ENCODE measurements around the gene DGKD.

The DGKD gene

DNA sequence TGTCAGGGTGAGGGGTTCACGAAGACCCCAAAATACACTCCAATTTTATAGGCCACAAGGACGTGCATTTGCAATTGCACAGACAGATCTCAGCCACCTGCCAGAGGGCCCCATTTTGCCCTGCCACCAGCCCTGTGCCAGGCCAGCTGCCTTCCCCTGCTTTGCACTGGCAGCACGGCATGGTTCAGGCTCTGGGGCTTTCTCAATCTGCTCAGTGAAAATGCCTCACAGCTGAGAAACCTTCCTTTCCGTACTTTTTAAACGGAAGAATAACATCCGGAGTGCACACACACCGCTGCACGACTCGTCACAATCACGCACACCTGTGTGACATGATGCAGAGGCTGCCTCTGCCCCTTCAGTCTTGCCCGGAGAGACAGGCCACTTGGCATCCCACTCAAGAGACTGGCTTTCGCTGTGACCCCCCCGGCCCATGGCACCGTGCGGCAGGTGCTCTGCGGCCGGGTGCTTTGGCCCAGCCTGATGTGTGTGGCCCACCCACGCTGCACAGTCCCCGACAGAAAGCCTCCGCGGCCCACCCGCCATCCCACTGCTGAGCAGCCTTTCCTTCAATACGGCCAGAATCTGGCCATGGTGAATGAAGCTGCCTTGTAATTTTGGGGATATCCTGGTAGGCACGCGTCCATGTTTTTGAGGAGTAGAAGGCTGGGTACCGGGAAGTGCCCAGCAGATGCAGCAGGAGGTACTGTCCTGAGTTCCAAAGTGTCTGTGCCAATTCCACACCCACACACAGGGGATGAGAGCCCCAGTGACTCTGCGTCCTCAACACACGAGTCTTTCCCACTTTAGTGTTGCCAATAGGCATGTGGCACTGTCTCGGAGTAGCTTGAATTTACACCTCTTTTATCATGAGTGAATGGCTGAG lies 123.5 kb downstream of the DGKD start:
- DNase-seq (ENCODE audit: low spot score), result no peak

DNA sequence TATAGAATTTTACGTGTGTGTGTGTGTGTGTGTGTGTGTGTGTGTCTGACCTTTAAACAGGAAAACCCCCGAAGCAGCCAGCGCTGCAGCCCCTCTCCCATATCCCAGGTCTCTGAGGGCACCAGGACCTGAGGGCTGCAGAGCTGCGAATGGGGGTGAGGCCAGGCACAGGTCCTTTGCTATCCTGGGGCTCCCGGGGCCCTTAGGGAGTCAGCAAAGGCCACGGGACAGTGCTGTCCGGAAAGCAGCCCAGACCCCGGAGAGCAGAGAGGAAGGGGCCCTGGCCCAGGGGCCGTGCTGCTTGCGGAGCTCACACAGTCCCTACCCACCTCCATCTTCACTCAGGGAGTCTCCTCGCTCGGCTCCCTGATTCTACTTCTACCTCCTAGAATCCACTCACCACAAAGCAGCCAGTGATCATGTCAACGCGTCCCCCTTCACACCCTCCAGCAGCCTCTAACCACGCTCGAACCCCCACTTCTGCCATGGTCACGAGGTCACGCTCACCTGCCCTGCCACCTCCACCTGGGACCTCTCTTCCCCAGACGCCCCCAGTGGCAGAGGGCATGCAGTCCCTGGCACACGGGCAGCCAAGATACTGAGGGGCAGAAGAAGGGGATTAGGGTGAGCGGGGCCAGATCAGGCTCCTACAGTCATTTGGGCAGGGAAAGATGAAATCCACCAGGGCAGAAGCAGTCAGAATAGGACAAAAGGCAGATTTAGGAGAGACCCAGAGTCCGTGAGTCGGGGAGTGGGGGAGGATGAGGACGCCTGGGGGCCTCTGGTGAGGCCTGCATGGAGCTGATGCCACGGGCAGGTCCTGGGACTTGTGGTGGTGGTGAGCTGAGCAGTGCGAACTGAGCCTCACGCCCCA lies 125.6 kb downstream of the DGKD start:
- no peak for DNase-seq (ENCODE audit: low spot score)

- no peak for DNase-seq (ENCODE audit: low spot score)
Observed at GRCh38 chr2:233480490-233481202, 126.4 kb downstream of the DGKD start.

DNA sequence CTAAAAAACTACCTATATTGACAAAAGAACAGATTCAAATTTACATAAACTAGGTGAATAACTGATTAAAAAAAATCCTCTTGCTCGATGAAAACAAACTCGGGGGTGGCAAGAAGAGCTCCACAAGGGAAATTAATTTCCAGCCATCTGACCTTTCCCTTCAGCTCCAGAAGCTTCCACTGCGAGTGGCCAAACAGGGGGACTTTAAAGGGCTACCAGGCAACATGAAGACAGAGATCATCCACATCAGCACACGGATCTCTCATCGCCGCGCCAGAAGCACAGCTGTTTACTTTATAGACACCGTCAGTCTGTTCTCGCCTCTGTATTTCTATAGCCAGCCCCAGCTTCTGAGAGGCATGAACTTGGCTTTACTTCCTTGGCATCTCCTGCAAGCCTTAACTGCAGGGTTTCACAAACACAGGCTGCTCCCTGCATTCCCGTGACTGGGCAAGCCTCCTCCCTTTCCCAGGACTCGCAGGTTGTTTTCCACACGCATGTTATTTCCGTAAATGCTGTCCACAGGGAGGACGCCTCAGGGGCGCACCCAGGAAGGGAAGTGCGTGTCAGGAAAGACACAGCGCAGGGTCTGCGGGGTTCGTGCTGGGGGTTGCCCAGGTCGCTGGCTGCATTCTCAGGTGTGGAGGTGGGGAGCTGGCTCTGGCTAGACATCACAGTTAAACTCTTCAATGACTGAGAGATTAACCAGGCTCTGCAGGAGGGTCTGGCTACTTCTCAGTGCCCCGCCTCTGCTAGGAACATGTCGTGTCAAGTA lies 127.3 kb downstream of the DGKD start:
- no peak for DNase-seq (ENCODE audit: low spot score)

DNA sequence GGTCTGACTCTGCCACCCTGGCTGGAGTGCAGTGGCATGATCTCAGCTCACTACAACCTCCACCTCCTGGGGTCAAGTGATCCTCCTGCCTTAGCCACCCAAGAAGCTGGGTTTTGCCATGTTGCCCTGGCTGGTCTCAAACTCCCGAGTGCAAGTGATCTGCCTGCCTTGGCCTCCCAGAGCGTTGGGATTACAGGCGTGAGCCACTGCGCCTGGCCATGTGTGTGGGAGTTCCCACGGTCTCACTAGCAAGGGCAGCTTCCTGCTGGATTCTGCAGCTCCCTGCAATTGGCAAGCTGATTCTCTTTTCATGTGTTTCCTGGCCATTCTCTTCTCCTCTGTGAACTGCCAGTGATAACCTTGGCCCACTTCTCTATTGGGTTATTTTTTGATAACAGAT lies 128.3 kb downstream of the DGKD start:
- no peak for DNase-seq (ENCODE audit: low spot score)

GRCh38 chr2:233485726-233486125 lies 131.4 kb downstream of the DGKD start:
- DNase-seq (ENCODE audit: low spot score), result no peak

GRCh38 chr2:233486357-233486756 lies 132.1 kb downstream of the DGKD start:
- DNase-seq (ENCODE audit: low spot score), result no peak

- peak; percentile 11 for DNase-seq (ENCODE audit: low spot score)
Observed at GRCh38 chr2:233486778-233487552, 132.7 kb downstream of the DGKD start.

DNA sequence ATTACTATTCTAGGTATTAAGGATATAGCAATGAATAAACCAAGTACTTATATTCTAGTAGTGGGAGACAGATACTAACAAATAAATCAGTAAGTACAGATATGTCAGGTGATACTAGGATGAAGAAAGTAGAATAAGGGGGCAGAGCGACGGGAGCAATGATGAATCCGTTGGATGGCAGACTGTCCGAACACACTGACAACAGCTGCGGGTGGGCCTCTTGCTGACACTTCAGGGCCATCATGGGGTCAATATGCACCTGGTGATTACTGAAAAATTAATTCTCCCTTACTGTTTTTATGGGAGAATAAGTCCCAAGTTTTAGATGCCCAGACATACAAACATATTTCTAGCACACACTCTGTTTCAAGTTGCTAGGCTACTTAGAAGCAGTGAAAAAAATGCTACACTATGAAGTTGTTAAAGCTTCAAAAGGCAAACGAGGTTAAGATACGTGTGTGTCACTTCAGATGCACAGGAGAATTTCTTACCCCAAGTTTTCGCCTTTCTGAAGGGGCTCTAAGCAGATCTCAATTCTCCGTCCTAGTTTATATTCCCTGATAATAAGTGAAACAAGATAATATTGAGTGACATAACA lies 133.6 kb downstream of the DGKD start:
- DNase-seq (ENCODE audit: low spot score), result no peak

DNA sequence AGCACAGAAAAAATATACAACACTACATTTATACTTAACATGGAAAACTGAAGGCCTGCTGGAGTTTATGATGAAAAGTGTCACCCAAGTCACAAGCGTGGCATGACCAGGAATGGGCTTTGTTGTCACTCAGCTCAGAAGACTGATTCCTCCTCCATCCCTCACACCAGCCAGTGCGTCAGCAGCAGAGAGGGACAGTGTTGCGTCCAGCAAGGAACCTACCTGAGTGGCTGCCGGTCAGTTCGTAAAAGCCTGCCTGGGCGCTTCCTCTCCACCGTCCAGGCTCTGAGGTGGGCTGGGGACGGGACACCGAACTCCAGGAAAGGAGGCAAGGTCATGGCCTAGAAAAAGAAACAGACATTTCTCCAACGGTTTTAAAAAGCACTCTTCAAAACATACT lies 134.8 kb downstream of the DGKD start:
- no peak for DNase-seq (ENCODE audit: low spot score)

DNA sequence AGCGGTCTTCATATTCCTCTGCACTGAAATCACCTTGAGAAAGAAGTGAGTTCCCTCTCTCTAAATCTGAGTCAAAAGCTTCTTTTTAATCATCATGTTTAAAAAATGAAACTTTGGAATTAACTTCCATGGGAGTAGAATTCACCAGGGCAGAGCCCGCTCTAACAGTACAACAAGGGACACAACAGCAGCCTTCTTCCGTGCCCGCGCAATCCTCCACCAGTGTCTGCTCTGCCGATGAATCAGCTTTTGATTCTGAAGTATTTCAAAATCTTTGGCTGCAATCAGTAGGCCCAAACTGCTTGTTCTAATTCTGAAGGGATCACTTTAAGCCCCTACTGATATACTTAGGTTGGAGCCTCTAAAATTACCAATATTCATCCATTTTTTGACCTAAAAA lies 135.4 kb downstream of the DGKD start:
- no peak for DNase-seq (ENCODE audit: low spot score)

- DNase-seq (ENCODE audit: low spot score), result no peak
Observed at GRCh38 chr2:233490831-233491230, 136.5 kb downstream of the DGKD start.

DNA sequence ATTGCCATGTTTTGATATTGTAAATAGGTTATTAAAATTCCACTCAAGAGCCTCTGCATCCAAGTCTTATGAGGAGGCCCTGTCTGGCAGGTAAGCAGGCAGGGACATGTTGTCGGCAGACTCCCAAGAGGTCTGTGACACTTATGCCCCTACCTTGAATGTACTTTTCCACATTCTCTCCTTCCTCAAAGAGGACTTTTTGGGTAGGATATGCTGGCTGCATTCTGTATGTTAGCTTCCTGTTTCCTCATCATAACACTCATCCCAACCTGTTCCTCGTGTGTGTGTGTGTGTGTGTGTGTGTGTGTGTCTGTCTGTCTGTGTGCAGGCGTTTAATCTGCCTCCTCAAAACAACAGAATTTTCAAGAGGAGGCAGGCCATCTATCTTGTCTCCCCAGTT lies 137.0 kb downstream of the DGKD start:
- no peak for DNase-seq (ENCODE audit: low spot score)

GRCh38 chr2:233492078-233492477 lies 137.8 kb downstream of the DGKD start:
- DNase-seq (ENCODE audit: low spot score), result no peak

GRCh38 chr2:233492751-233493150 lies 138.5 kb downstream of the DGKD start:
- DNase-seq (ENCODE audit: low spot score), result no peak

- DNase-seq (ENCODE audit: low spot score), result no peak
Observed at GRCh38 chr2:233495503-233496496, 141.5 kb downstream of the DGKD start.

- no peak for DNase-seq (ENCODE audit: low spot score)
Observed at GRCh38 chr2:233497692-233498091, 143.4 kb downstream of the DGKD start.

DNA sequence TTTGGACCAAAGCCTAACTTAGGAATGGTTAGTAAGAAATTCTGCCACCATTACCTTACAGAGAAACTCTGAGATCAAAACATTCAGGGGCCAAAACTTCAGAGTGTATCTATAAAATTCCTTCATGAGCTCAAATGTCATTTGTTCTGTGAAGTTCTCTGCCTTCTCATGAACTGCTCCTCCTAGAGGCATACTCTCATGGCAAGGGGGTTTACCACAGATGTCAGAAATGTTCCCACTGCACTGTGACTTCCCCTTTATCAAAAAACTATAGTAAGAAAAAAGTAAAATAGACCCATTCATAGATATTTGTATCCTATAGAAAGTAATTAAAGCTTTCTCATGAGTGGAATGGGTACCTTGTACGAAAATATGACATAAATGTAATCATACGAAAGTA lies 143.8 kb downstream of the DGKD start:
- no peak for DNase-seq (ENCODE audit: low spot score)

DNA sequence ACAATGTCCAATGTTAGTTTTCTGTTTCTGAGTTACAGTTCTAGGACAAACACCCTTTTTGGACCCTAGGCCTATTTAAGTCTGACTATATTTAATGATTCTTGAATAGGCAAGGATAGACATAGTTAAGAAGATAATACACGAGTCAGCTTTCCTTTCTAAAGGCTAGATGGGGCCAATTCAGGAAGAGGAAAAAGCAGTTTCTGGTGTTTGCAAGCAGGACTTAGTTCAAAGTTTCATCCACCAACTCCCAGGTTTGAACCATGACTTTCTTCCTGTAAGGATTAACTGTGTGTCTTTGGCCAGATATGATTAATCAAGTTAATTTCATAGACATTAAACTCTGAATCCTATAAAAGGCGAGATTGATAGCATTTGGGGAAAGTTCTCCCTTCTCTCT lies 145.6 kb downstream of the DGKD start:
- DNase-seq (ENCODE audit: low spot score), result no peak
